Measurements from ENCODE around the gene PAGR1.

Gene PAGR1

GRCh38 chr16:29836623-29837022 lies 20.7 kb downstream of the PAGR1 start:
- no CpG with 5 or more reads among the region's 15 CpGs for WGBS, 2 donors (ENCODE audit: extremely low coverage in 2 of 2, insufficient read length in 2 of 2, insufficient replicate concordance in 1 of 2)
- H3K27ac ChIP-seq (replicated peaks; ENCODE audit: low read length), result no peak overlapping the region
- H2BK15ac ChIP-seq (ENCODE audit: low read length), result no peak overlapping the region
- no peak overlapping the region for H3K18ac ChIP-seq (ENCODE audit: low read length)
- H3K36me3 ChIP-seq (replicated peaks in 1 of 2; ENCODE audit: control insufficient read depth in 2 of 2, insufficient read depth in 2 of 2, low read length in 2 of 2), result no peaks in the 10 kb centered on the region
- no peaks in the 10 kb centered on the region for H3K9me3 ChIP-seq (replicated peaks in 1 of 2; ENCODE audit: control insufficient read depth in 2 of 2, insufficient read depth in 1 of 2, low read depth in 1 of 2, low read length in 2 of 2)
- H3K27me3 ChIP-seq (ENCODE audit: control insufficient read depth in 3 of 3, insufficient read depth in 3 of 3, low read depth in 1 of 3, low read length in 3 of 3), result no peaks in the 10 kb centered on the region
- peaks cover 2% of the 10 kb centered on the region for H3K79me1 ChIP-seq (ENCODE audit: low read depth, low read length)
- H4K91ac ChIP-seq (ENCODE audit: low read depth, low read length, poor library complexity), result no peak overlapping the region
- H3K23ac ChIP-seq (ENCODE audit: low read depth, low read length, poor library complexity), result peak overlapping the region; percentile 20
- H2BK120ac ChIP-seq (ENCODE audit: low read depth, low read length), result no peak overlapping the region
- H2AFZ ChIP-seq (ENCODE audit: low read length), result no peak overlapping the region
- H3K9ac ChIP-seq (ENCODE audit: low read depth, low read length, poor library complexity), result no peak overlapping the region
- DNase-seq (ENCODE audit: low spot score), result no peak
- H3K14ac ChIP-seq (ENCODE audit: low read length), result no peak overlapping the region
- no peak overlapping the region for H2BK5ac ChIP-seq (ENCODE audit: low read length)
- H2AK5ac ChIP-seq (ENCODE audit: low read depth, low read length), result peak overlapping the region; percentile 9
- H4K8ac ChIP-seq (ENCODE audit: low read depth, low read length), result no peak overlapping the region
- no peak overlapping the region for H3K4me3 ChIP-seq (ENCODE audit: low read length in 2 of 2)
- no peak overlapping the region for H3K4me2 ChIP-seq (ENCODE audit: insufficient read depth, low read length, poor library complexity, severe bottlenecking)
- no peak overlapping the region for H3K4ac ChIP-seq (ENCODE audit: low read length)
- no peaks in the 10 kb centered on the region for H3K4me1 ChIP-seq (ENCODE audit: control insufficient read depth in 2 of 2, insufficient read depth in 1 of 2, low read depth in 1 of 2, low read length in 2 of 2)
- H2BK12ac ChIP-seq (ENCODE audit: low read length), result no peak overlapping the region

GRCh38 chr16:29837841-29838240 lies 21.9 kb downstream of the PAGR1 start:
- Histone ChIP-seq H2BK15ac (ENCODE audit: low read length) (no peak overlapping the region), H3K27me3 (ENCODE audit: control insufficient read depth in 3 of 3, insufficient read depth in 3 of 3, low read depth in 1 of 3, low read length in 3 of 3) (no peaks in the 10 kb centered on the region), H2BK12ac (ENCODE audit: low read length) (no peak overlapping the region), H3K14ac (ENCODE audit: low read length) (no peak overlapping the region), H2AFZ (ENCODE audit: low read length) (no peak overlapping the region), H3K4ac (ENCODE audit: low read length) (no peak overlapping the region), H3K36me3 (replicated peaks in 1 of 2; ENCODE audit: control insufficient read depth in 2 of 2, insufficient read depth in 2 of 2, low read length in 2 of 2) (no peaks in the 10 kb centered on the region), H3K4me1 (ENCODE audit: control insufficient read depth in 2 of 2, insufficient read depth in 1 of 2, low read depth in 1 of 2, low read length in 2 of 2) (no peaks in the 10 kb centered on the region), H3K23ac (ENCODE audit: low read depth, low read length, poor library complexity) (no peak overlapping the region), H3K4me3 (ENCODE audit: low read length in 2 of 2) (no peak overlapping the region), H2BK5ac (ENCODE audit: low read length) (no peak overlapping the region), H2BK120ac (ENCODE audit: low read depth, low read length) (no peak overlapping the region), H3K79me1 (ENCODE audit: low read depth, low read length) (peaks cover 2% of the 10 kb centered on the region), H3K4me2 (ENCODE audit: insufficient read depth, low read length, poor library complexity, severe bottlenecking) (no peak overlapping the region), H3K9me3 (replicated peaks in 1 of 2; ENCODE audit: control insufficient read depth in 2 of 2, insufficient read depth in 1 of 2, low read depth in 1 of 2, low read length in 2 of 2) (no peaks in the 10 kb centered on the region), H2AK5ac (ENCODE audit: low read depth, low read length) (no peak overlapping the region), H4K91ac (ENCODE audit: low read depth, low read length, poor library complexity) (no peak overlapping the region), H3K18ac (ENCODE audit: low read length) (no peak overlapping the region), H4K8ac (ENCODE audit: low read depth, low read length) (no peak overlapping the region), H3K9ac (ENCODE audit: low read depth, low read length, poor library complexity) (no peak overlapping the region), H3K27ac (replicated peaks; ENCODE audit: low read length) (no peak overlapping the region)
- no peak for DNase-seq (ENCODE audit: low spot score)
- no CpG with 5 or more reads among the region's 5 CpGs for WGBS, 2 donors (ENCODE audit: extremely low coverage in 2 of 2, insufficient read length in 2 of 2, insufficient replicate concordance in 1 of 2)

GRCh38 chr16:29839822-29840221 lies 23.9 kb downstream of the PAGR1 start:
- H3K4me3 ChIP-seq (ENCODE audit: low read length in 2 of 2), result no peak overlapping the region
- no peak overlapping the region for H3K4me2 ChIP-seq (ENCODE audit: insufficient read depth, low read length, poor library complexity, severe bottlenecking)
- H2BK5ac ChIP-seq (ENCODE audit: low read length), result no peak overlapping the region
- H2BK12ac ChIP-seq (ENCODE audit: low read length), result no peak overlapping the region
- no CpG with 5 or more reads among the region's 6 CpGs for whole genome bisulfite sequencing, 2 donors (ENCODE audit: extremely low coverage in 2 of 2, insufficient read length in 2 of 2, insufficient replicate concordance in 1 of 2)
- H4K91ac ChIP-seq (ENCODE audit: low read depth, low read length, poor library complexity), result no peak overlapping the region
- no peaks in the 10 kb centered on the region for H3K4me1 ChIP-seq (ENCODE audit: control insufficient read depth in 2 of 2, insufficient read depth in 1 of 2, low read depth in 1 of 2, low read length in 2 of 2)
- no peak overlapping the region for H2BK15ac ChIP-seq (ENCODE audit: low read length)
- H3K23ac ChIP-seq (ENCODE audit: low read depth, low read length, poor library complexity), result peak overlapping the region; percentile 17
- no peak overlapping the region for H3K4ac ChIP-seq (ENCODE audit: low read length)
- H3K27me3 ChIP-seq (ENCODE audit: control insufficient read depth in 3 of 3, insufficient read depth in 3 of 3, low read depth in 1 of 3, low read length in 3 of 3), result no peaks in the 10 kb centered on the region
- H3K18ac ChIP-seq (ENCODE audit: low read length), result no peak overlapping the region
- H4K8ac ChIP-seq (ENCODE audit: low read depth, low read length), result no peak overlapping the region
- no peak overlapping the region for H3K9ac ChIP-seq (ENCODE audit: low read depth, low read length, poor library complexity)
- H2BK120ac ChIP-seq (ENCODE audit: low read depth, low read length), result no peak overlapping the region
- no peaks in the 10 kb centered on the region for H3K9me3 ChIP-seq (replicated peaks in 1 of 2; ENCODE audit: control insufficient read depth in 2 of 2, insufficient read depth in 1 of 2, low read depth in 1 of 2, low read length in 2 of 2)
- no peaks in the 10 kb centered on the region for H3K79me1 ChIP-seq (ENCODE audit: low read depth, low read length)
- H3K14ac ChIP-seq (ENCODE audit: low read length), result no peak overlapping the region
- H2AFZ ChIP-seq (ENCODE audit: low read length), result no peak overlapping the region
- no peak for DNase-seq (ENCODE audit: low spot score)
- no peaks in the 10 kb centered on the region for H3K36me3 ChIP-seq (replicated peaks in 1 of 2; ENCODE audit: control insufficient read depth in 2 of 2, insufficient read depth in 2 of 2, low read length in 2 of 2)
- H2AK5ac ChIP-seq (ENCODE audit: low read depth, low read length), result no peak overlapping the region
- H3K27ac ChIP-seq (replicated peaks; ENCODE audit: low read length), result no peak overlapping the region

GRCh38 chr16:29840240-29840639 lies 24.3 kb downstream of the PAGR1 start:
- Histone ChIP-seq H3K36me3 (replicated peaks in 1 of 2; ENCODE audit: control insufficient read depth in 2 of 2, insufficient read depth in 2 of 2, low read length in 2 of 2) (no peaks in the 10 kb centered on the region), H3K18ac (ENCODE audit: low read length) (no peak overlapping the region), H2AK5ac (ENCODE audit: low read depth, low read length) (no peak overlapping the region), H3K79me1 (ENCODE audit: low read depth, low read length) (no peaks in the 10 kb centered on the region), H3K4me3 (ENCODE audit: low read length in 2 of 2) (peak overlapping the region in 1 of 2 donors; percentile 66), H2AFZ (ENCODE audit: low read length) (no peak overlapping the region), H2BK12ac (ENCODE audit: low read length) (no peak overlapping the region), H3K27ac (replicated peaks; ENCODE audit: low read length) (no peak overlapping the region), H3K4ac (ENCODE audit: low read length) (no peak overlapping the region), H3K14ac (ENCODE audit: low read length) (no peak overlapping the region), H4K91ac (ENCODE audit: low read depth, low read length, poor library complexity) (no peak overlapping the region), H3K4me2 (ENCODE audit: insufficient read depth, low read length, poor library complexity, severe bottlenecking) (no peak overlapping the region), H2BK15ac (ENCODE audit: low read length) (no peak overlapping the region), H3K9me3 (replicated peaks in 1 of 2; ENCODE audit: control insufficient read depth in 2 of 2, insufficient read depth in 1 of 2, low read depth in 1 of 2, low read length in 2 of 2) (no peaks in the 10 kb centered on the region), H3K23ac (ENCODE audit: low read depth, low read length, poor library complexity) (peak overlapping the region; percentile 17), H2BK120ac (ENCODE audit: low read depth, low read length) (no peak overlapping the region), H3K4me1 (ENCODE audit: control insufficient read depth in 2 of 2, insufficient read depth in 1 of 2, low read depth in 1 of 2, low read length in 2 of 2) (no peaks in the 10 kb centered on the region), H3K9ac (ENCODE audit: low read depth, low read length, poor library complexity) (peak overlapping the region; percentile 38), H4K8ac (ENCODE audit: low read depth, low read length) (no peak overlapping the region), H3K27me3 (ENCODE audit: control insufficient read depth in 3 of 3, insufficient read depth in 3 of 3, low read depth in 1 of 3, low read length in 3 of 3) (no peaks in the 10 kb centered on the region), H2BK5ac (ENCODE audit: low read length) (no peak overlapping the region)
- WGBS, 2 donors (ENCODE audit: extremely low coverage in 2 of 2, insufficient read length in 2 of 2, insufficient replicate concordance in 1 of 2), result no CpG with 5 or more reads among the region's 10 CpGs
- no peak for DNase-seq (ENCODE audit: low spot score)

All from neuronal stem cell (in vitro differentiated cells).